Kidney epithelial cell (primary cell): ENCODE measurements around the gene WDR90. TPM values are rescaled to one million over a fixed set of nuclear protein-coding genes. Genes with fewer than 3 reads are reported as not detected.

Experiments used
- DNase-seq: peaks from one replicate; pipeline ENCODE4 v3.0.0-alpha.2; 2010; ENCODE audit warnings: low read depth
- H3K27me3 ChIP-seq: 2 replicates; pipeline ENCODE4 v1.6.0; 2011; ENCODE audit warnings: low read length; ENCODE audit not compliant: control insufficient read depth, insufficient read depth
- H3K36me3 ChIP-seq: 2 replicates; pipeline ENCODE4 v1.5.1; 2011; ENCODE audit warnings: low read length; ENCODE audit not compliant: control insufficient read depth, insufficient read depth
- H3K4me3 ChIP-seq: 2 replicates; pipeline ENCODE4 v1.5.1; 2011; ENCODE audit warnings: low read depth, mild to moderate bottlenecking, control low read depth, low read length
- CTCF ChIP-seq: IDR thresholded peaks from 2 replicates; pipeline ENCODE4 v1.5.1; 2011; ENCODE audit warnings: mild to moderate bottlenecking, moderate library complexity, low read length, control low read depth, inconsistent platforms; ENCODE audit not compliant: insufficient read depth, poor library complexity, severe bottlenecking
- total RNA-seq: library from RNA; depleted of rRNA; stranded (reverse); fragments of >200 nt; gene quantifications from 2 replicates; pipeline ENCODE4 v1.2.3, GENCODE V29; 2015

WDR90 gene
- total RNA-seq, 1 donor from 2014 or later: 17.0 TPM

DNA sequence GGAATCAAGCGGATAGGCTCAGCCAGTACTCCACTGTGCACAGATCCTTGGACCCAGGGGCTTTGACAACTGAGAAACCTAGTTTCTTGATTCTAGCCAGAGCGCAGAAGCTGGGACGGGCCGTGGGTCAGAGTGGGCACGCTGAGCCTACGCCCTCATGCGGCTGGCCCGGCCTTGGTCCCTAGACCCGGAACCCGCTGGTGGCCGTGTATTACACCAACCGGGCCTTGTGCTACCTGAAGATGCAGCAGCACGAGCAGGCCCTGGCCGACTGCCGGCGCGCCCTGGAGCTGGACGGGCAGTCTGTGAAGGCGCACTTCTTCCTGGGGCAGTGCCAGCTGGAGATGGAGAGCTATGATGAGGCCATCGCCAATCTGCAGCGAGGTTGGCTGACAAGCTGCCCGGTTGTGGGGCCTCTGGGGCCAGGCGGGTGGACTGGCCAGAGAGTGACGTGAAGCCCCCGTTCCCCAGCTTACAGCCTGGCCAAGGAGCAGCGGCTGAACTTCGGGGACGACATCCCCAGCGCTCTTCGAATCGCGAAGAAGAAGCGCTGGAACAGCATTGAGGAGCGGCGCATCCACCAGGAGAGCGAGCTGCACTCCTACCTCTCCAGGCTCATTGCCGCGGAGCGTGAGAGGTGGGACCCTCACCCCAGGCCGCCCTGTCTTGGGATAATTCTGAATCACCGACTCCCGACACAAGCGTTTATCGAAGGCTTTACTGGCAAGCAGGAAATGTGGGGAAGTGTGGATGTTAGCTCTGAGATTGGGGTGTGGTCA, 32.0 kb downstream of the WDR90 start:
- DNase-seq: no peak
- no peak for TF ChIP-seq CTCF
- Histone ChIP-seq H3K27me3 (peaks cover 16% of the 10 kb centered on the region), H3K4me3 (peak overlapping the region; percentile 77), H3K36me3 (peaks cover 1% of the 10 kb centered on the region)

DNA sequence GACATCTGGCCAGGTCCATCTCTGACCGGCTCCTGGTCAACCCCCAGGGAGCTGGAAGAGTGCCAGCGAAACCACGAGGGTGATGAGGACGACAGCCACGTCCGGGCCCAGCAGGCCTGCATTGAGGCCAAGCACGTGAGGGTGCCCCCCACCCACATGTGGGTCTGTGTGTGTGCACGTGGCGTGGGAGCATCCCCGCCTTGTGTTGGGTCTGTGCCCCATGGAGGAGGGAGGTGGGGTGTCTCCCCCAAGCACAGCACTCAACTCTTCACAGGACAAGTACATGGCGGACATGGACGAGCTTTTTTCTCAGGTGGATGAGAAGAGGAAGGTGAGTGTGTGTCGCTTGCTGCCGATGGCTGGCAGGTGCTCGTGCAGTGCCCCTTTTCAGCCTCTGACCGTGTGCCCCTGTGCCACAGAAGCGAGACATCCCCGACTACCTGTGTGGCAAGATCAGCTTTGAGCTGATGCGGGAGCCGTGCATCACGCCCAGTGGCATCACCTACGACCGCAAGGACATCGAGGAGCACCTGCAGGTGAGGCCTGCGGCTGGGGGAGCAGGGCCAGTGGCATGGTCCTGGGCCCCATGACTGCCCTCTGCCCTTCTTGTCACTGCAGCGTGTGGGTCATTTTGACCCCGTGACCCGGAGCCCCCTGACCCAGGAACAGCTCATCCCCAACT, 32.7 kb downstream of the WDR90 start:
- no peak for TF ChIP-seq CTCF
- no peak for DNase-seq
- Histone ChIP-seq H3K4me3 (no peak overlapping the region), H3K36me3 (peaks cover 1% of the 10 kb centered on the region), H3K27me3 (peaks cover 11% of the 10 kb centered on the region)

DNA sequence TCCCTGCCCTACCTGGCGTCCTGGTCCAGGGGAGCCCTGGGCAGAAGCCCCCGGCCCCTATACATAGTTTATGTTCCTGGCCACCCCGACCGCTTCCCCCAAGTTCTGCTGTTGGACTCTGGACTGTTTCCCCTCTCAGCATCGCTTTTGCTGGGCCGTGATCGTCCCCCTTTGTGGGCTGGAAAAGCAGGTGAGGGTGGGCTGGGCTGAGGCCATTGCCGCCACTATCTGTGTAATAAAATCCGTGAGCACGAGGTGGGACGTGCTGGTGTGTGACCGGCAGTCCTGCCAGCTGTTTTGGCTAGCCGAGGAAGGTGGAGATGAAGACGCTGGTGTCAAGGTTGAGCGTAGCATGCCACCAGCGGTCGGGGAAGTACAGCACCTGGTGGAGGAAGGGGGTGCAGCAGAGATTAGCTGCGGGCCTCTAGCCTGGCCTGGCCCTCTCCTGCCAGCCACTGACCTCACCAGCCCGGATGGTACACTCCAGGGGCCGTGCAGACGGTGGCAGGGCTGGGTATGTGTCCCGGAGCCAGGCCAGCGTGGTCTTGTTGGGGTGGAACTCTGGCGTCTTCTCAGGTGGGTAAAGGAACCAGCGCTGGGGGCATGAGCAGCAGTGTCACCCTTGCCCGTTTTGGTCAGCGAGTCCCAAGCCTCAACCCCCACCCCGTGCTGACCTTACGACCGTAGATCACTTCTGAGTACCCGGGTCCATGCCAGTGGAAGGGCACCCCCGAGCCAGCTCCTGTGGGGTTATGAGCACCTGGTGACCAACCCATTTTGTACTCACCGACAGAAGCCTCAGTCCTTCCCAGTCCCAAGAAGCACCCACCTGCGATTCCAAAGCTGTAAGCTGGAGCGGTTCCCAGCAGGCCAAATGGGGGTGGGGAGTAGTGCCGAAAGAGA, 33.6 kb downstream of the WDR90 start:
- Histone ChIP-seq H3K36me3 (peaks cover 1% of the 10 kb centered on the region), H3K4me3 (peak overlapping the region; percentile 81), H3K27me3 (peaks cover 2% of the 10 kb centered on the region)
- no peak for DNase-seq
- no peak for TF ChIP-seq CTCF

DNA sequence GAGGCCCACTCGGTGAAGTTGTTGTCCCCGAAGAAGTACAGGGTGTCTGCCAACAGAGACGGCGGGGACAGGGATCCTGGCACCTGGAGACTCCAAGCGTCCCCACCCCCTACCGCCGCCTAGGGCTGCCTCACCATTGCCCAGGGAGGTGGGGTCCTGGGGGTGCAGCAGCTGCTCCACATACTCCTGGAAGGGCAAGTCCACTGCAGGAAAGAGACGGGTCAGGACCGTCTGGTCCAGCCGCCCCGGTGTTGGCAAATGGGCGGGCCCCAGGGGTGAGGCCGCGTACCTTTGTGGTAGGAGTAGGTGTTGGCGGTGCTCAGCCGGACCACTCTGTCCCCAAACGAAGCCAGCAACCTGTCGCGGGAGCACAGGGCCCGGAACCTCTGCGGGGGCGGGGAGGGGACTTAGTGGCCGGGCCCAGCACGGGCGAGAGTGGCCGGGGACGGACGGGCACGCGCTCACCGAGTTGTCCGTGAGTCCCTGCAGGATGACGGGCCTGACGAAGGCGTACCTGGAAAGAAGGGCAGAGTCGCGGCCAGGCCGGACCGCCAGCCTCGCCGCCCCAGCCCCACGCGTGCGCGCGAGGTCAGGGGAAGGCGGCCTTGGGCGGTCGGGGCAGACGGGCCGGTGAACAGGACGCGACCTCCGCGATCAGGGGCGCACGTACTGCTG, 34.4 kb downstream of the WDR90 start:
- H3K27me3 ChIP-seq: no peaks in the 10 kb centered on the region
- DNase-seq: no peak
- no peak for TF ChIP-seq CTCF
- peak overlapping the region; percentile 81 for H3K4me3 ChIP-seq
- H3K36me3 ChIP-seq: peaks cover 1% of the 10 kb centered on the region

DNA sequence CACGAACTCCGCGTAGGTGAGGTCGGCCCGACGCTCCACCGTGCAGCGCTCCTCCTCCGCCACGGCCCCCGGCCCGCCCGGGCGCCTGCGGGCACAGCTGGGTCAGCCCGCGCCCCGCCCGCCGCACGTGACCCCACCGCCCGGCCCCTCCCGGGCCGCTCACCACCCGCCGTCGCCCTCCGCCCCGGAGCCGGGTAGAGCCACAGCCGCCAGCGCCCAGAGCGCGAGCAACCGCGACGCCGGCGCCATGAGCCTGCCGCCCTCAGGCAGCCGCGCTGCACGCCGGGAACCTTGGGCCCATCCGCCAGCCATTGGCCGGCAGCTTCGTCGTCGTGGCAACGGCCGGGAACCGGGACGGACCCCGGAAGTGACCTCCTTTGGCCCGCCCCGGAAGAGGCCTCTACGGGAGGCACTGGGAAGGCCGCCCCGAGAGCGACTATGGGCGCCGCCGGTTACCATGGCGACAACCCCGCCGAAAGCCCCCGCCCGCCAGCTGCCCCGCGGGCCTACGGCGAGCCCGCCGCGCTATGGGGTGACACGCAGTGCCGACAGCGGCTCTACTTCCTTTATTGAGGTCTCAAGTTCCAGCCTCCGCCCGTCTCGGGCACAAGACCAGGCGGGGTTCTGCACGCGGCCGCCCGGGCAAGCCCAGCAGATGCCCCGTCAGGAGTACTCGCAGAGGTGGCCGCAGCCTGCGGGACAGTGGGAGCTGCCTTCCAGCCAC, 35.1 kb downstream of the WDR90 start, which contains the start of gene JMJD8:
JMJD8 (minus strand) TSS at position 264 of the 724 bp plus-strand sequence; CDS start at position 249, 15 bp downstream.
- peak; percentile 87 for DNase-seq
- H3K36me3 ChIP-seq: peaks cover 1% of the 10 kb centered on the region
- H3K27me3 ChIP-seq: no peaks in the 10 kb centered on the region
- peak within 1 kb of the TSS; percentile 81 for H3K4me3 ChIP-seq
- TF ChIP-seq CTCF: no peak
